Uterus (tissue), 2 donors: ENCODE data around the gene AGPAT3.

Source experiments
- POLR2A ChIP-seq, 2 donors: fragments of 450-650 bp; IDR thresholded peaks; one replicate each; pipeline ENCODE4 v1.6.1; 2016; ENCODE audit warnings: antibody characterized with exemption in 2 of 2, mild to moderate bottlenecking in 1 of 2, moderate library complexity in 1 of 2
- TF ChIP-seq, protein P1 (sequence below), 4 experiments: fragments of 200-600 bp in 2 of 4; fragments of 450-650 bp in 2 of 4; sonication (generic) in 2 of 4; IDR thresholded peaks; one replicate each; pipeline ENCODE4 v1.5.1; 2016 to 2019; ENCODE audit warnings: antibody characterized with exemption in 4 of 4, mild to moderate bottlenecking in 2 of 4, moderate library complexity in 1 of 4

DNA sequence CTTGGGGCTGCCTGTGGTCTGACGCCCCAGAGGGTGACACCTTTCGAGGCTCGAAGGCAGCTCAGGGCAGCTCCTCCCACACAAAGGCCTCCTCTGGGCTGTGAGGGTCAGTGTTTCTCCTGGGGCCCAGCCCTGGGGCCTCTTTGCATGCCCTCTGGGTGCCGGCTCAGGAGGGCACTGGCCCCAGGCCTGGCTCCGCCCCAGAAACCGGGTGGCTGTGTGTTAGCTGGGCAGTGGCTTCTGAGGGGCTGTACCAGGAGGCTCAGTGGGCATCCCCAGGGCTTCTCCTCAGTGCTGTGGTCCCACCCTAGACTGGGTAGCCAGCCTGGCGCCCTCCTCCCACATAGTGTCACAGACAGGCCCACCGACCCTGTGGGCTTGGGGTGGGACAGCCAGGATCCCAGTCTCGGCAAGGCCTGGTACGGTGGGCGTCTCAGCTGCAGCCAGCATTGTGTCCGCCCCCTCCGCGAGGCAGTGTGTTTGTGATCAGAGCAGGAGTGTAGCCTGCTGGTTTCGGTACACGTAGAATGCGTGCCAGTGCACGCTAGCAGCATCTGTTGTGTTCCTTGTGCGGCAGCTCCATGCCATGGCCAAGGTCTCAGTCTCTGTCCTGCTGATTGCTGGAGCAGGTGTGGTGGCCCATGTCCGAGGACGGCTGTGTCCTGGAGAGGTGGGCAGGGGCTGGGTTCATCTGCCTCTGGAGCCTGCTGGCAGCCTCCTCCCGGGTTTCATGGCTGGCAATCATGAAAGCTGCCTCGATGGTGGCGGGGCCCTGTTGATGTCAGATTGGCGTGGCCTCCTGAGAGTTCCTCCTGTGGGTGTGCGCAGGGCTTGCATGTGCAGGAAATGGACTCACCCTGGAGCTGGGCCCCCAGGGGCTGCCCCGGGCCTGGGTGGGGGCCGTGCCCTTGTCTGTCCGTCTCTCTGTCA, 47.6 kb upstream of the AGPAT3 start:
- no peak for TF ChIP-seq POLR2A (IDR thresholded peaks at IDR 0.05)
- TF ChIP-seq, protein P1, sequence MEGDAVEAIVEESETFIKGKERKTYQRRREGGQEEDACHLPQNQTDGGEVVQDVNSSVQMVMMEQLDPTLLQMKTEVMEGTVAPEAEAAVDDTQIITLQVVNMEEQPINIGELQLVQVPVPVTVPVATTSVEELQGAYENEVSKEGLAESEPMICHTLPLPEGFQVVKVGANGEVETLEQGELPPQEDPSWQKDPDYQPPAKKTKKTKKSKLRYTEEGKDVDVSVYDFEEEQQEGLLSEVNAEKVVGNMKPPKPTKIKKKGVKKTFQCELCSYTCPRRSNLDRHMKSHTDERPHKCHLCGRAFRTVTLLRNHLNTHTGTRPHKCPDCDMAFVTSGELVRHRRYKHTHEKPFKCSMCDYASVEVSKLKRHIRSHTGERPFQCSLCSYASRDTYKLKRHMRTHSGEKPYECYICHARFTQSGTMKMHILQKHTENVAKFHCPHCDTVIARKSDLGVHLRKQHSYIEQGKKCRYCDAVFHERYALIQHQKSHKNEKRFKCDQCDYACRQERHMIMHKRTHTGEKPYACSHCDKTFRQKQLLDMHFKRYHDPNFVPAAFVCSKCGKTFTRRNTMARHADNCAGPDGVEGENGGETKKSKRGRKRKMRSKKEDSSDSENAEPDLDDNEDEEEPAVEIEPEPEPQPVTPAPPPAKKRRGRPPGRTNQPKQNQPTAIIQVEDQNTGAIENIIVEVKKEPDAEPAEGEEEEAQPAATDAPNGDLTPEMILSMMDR (IDR thresholded peaks at IDR 0.05) = no peak
